Tibial nerve (tissue), 4 donors: ENCODE data around the gene TMEM121.

Source experiments
- EP300 ChIP-seq, 2 donors: sonication (generic); formaldehyde crosslinking; IDR thresholded peaks; one replicate each; pipeline ENCODE4 v1.6.1; 2017; ENCODE audit warnings: antibody characterized with exemption in 2 of 2, mild to moderate bottlenecking in 1 of 2
- POLR2A ChIP-seq, 2 donors: fragments of 450-650 bp; IDR thresholded peaks; one replicate each; pipeline ENCODE4 v1.6.1; 2017; ENCODE audit warnings: antibody characterized with exemption in 2 of 2, mild to moderate bottlenecking in 2 of 2, moderate library complexity in 2 of 2
- TF ChIP-seq, protein P1 (sequence below), 5 experiments: fragments of 200-600 bp in 3 of 5; fragments of 450-650 bp in 2 of 5; sonication (generic) in 3 of 5; IDR thresholded peaks; one replicate each; pipeline ENCODE4 v1.5.1; 2016 to 2019; ENCODE audit warnings: antibody characterized with exemption in 5 of 5, mild to moderate bottlenecking in 3 of 5, moderate library complexity in 2 of 5

DNA sequence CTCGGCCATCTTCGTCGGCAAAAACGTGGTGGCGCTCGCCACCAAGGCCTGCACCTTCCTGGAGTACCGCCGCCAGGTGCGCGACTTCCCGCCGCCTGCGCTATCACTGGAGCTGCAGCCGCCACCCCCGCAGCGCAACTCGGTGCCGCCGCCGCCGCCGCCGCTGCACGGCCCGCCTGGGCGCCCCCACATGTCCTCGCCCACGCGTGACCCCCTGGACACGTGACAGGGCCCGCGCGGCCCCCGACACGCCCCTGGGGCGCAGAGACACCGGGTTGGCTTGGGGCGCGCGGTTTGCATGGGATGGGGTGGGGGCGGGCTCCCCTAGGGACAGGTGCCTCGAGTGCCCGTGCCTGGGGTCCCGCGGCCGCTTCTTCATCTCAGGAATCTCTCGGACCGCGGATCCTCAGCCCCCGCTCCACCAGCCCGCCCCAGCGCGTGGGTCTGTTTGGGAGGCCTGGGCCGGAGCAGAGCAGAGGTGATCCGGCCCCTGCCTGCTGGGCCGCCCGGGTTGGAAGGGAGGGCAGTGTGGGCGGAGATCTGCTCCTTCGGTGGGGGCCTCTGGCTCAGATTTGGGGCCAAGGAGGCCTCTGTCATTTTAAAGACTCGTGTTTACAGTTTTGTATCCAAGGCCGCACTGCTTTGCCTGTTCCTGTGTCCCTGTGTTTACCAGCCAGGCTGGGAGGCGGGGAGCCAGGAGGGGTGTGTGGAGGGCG, 3.3 kb downstream of the TMEM121 start:
- TF ChIP-seq, protein P1, sequence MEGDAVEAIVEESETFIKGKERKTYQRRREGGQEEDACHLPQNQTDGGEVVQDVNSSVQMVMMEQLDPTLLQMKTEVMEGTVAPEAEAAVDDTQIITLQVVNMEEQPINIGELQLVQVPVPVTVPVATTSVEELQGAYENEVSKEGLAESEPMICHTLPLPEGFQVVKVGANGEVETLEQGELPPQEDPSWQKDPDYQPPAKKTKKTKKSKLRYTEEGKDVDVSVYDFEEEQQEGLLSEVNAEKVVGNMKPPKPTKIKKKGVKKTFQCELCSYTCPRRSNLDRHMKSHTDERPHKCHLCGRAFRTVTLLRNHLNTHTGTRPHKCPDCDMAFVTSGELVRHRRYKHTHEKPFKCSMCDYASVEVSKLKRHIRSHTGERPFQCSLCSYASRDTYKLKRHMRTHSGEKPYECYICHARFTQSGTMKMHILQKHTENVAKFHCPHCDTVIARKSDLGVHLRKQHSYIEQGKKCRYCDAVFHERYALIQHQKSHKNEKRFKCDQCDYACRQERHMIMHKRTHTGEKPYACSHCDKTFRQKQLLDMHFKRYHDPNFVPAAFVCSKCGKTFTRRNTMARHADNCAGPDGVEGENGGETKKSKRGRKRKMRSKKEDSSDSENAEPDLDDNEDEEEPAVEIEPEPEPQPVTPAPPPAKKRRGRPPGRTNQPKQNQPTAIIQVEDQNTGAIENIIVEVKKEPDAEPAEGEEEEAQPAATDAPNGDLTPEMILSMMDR (IDR thresholded peaks at IDR 0.05) = no peak
- TF ChIP-seq EP300 (IDR thresholded peaks at IDR 0.05) = no peak
- TF ChIP-seq POLR2A (IDR thresholded peaks at IDR 0.05) = no peak
